Measurements from ENCODE around the gene TMEM164.

TMEM164 gene

DNA sequence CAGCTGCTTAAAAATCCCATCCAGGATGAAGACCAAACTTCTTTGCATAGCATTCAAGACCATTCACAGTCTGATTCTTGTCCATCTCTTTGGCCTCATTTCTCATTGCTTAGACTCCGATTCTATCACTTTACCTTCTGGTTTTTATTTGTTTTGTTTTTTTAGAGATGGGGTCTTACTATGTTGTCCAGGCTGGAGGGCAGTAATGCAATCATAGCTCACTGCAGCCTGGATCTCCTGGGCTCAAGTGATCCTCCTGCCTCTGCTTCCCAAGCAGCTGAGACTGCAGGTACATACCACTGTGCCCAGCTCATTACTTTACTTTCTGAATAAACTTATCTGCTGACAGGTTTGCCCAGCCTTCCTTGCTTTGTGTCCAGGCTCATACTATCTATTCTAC is 152.8 kb downstream of the TMEM164 start:
- no peaks in the 10 kb centered on the region for H3K4me1 ChIP-seq (ENCODE audit: control insufficient read depth, insufficient read depth, low read length)
- H3K4me3 ChIP-seq (ENCODE audit: low read depth, low read length), result no peak overlapping the region

DNA sequence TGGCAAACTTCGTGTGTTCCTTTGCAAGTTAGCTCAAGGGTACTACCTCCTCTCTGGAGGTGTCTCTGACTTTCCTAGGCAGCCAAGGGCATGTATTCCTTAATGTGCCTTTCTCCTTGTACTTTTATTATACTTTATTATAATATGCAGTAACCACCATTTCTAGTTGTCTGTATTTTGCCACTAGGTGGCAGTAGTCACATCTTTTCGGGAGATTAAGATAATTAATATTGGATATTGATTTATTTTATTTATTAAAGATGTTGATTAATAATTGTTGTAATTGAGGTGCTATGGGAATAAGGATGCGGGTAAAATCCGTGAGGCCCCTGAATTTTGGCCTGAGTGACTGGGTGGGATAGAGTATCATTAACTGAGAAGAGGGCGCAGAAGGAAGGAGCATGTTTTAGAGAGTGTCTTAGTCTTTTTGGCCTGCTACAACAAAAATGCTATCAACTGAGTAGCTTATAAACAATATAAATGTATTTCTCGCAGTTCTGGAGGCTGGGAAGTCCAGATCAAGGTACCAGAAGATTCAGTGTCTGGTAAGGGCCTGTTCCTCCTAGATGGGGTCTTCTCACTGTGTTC is 153.3 kb downstream of the TMEM164 start:
- Histone ChIP-seq H3K27me3 (ENCODE audit: control insufficient read depth, insufficient read depth, low read length) (0 out of 2 replicates have a peak, but pooled peaks cover 4% of the 10 kb centered on the region), H3K36me3 (ENCODE audit: control insufficient read depth, insufficient read depth, low read length) (no peaks in the 10 kb centered on the region), H3K4me1 (ENCODE audit: control insufficient read depth, insufficient read depth, low read length) (no peaks in the 10 kb centered on the region), H3K27ac (ENCODE audit: low read depth, low read length) (no peak overlapping the region), H3K9me3 (ENCODE audit: control insufficient read depth, insufficient read depth, low read length) (no peaks in the 10 kb centered on the region), H3K9ac (ENCODE audit: low read depth, low read length) (no peak overlapping the region), H3K4me3 (ENCODE audit: low read depth, low read length) (no peak overlapping the region)

More for the DNA sequence above, 152.8 kb downstream of the TMEM164 start:
- Histone ChIP-seq H3K27me3 (ENCODE audit: control insufficient read depth, insufficient read depth, low read length) (0 out of 2 replicates have a peak, but pooled peaks cover 4% of the 10 kb centered on the region), H3K9me3 (ENCODE audit: control insufficient read depth, insufficient read depth, low read length) (no peaks in the 10 kb centered on the region), H3K27ac (ENCODE audit: low read depth, low read length) (no peak overlapping the region), H3K9ac (ENCODE audit: low read depth, low read length) (no peak overlapping the region), H3K36me3 (ENCODE audit: control insufficient read depth, insufficient read depth, low read length) (no peaks in the 10 kb centered on the region)

GRCh38 chrX:110157444-110157843 is 154.5 kb downstream of the TMEM164 start:
- no peak overlapping the region for H3K4me3 ChIP-seq (ENCODE audit: low read depth, low read length)
- H3K36me3 ChIP-seq (ENCODE audit: control insufficient read depth, insufficient read depth, low read length), result no peaks in the 10 kb centered on the region
- no peak overlapping the region for H3K27ac ChIP-seq (ENCODE audit: low read depth, low read length)
- H3K9me3 ChIP-seq (ENCODE audit: control insufficient read depth, insufficient read depth, low read length), result no peaks in the 10 kb centered on the region
- 0 out of 2 replicates have a peak, but pooled peaks cover 4% of the 10 kb centered on the region for H3K27me3 ChIP-seq (ENCODE audit: control insufficient read depth, insufficient read depth, low read length)
- H3K9ac ChIP-seq (ENCODE audit: low read depth, low read length), result no peak overlapping the region
- H3K4me1 ChIP-seq (ENCODE audit: control insufficient read depth, insufficient read depth, low read length), result no peaks in the 10 kb centered on the region

DNA sequence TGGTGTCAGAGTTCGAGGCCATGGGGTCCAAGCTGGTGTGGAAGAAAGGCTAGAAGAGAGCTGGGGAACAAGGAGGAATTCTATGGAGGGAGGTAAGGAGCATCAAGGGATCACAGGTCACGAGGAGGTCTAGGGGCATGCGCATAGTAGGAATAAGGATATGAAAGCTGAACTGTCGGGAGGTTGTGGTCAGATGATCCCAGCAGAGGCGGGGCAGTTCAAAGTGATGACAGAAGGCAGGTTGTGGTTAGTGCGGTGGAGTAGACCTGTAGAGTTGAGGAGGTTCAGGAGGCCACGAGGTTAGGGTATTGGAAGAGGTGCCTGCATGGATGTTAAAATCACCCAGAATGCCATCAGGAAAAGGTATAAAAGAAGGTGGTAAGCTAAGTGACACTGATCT is 156.3 kb downstream of the TMEM164 start:
- H3K27me3 ChIP-seq (ENCODE audit: control insufficient read depth, insufficient read depth, low read length), result 0 out of 2 replicates have a peak, but pooled peaks cover 4% of the 10 kb centered on the region
- no peaks in the 10 kb centered on the region for H3K4me1 ChIP-seq (ENCODE audit: control insufficient read depth, insufficient read depth, low read length)
- no peaks in the 10 kb centered on the region for H3K36me3 ChIP-seq (ENCODE audit: control insufficient read depth, insufficient read depth, low read length)
- no peak overlapping the region for H3K9ac ChIP-seq (ENCODE audit: low read depth, low read length)
- H3K9me3 ChIP-seq (ENCODE audit: control insufficient read depth, insufficient read depth, low read length), result no peaks in the 10 kb centered on the region
- H3K27ac ChIP-seq (ENCODE audit: low read depth, low read length), result no peak overlapping the region
- no peak overlapping the region for H3K4me3 ChIP-seq (ENCODE audit: low read depth, low read length)

GRCh38 chrX:110159865-110160264 is 157.0 kb downstream of the TMEM164 start:
- Histone ChIP-seq H3K9ac (ENCODE audit: low read depth, low read length) (no peak overlapping the region), H3K27me3 (ENCODE audit: control insufficient read depth, insufficient read depth, low read length) (0 out of 2 replicates have a peak, but pooled peaks cover 4% of the 10 kb centered on the region), H3K9me3 (ENCODE audit: control insufficient read depth, insufficient read depth, low read length) (no peaks in the 10 kb centered on the region), H3K27ac (ENCODE audit: low read depth, low read length) (no peak overlapping the region), H3K36me3 (ENCODE audit: control insufficient read depth, insufficient read depth, low read length) (no peaks in the 10 kb centered on the region), H3K4me1 (ENCODE audit: control insufficient read depth, insufficient read depth, low read length) (no peaks in the 10 kb centered on the region), H3K4me3 (ENCODE audit: low read depth, low read length) (no peak overlapping the region)

DNA sequence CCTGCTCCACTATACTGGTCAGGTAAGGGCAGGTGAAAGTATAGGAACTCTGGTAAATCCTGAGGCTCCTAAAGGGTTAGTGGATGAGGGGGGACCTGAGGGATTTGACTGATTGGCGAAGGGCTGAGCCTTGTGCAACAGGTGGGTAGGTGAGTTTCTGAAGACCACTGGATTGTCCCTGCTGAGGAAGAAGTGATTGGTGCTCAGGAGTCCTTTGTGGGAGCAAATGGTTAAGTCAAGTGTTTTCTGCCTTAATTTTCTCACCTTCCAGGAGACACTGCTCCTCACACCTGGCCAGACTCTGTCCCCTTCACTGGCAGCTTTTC is 158.4 kb downstream of the TMEM164 start:
- Histone ChIP-seq H3K4me3 (ENCODE audit: low read depth, low read length) (no peak overlapping the region), H3K9me3 (ENCODE audit: control insufficient read depth, insufficient read depth, low read length) (no peaks in the 10 kb centered on the region), H3K4me1 (ENCODE audit: control insufficient read depth, insufficient read depth, low read length) (no peaks in the 10 kb centered on the region), H3K27me3 (ENCODE audit: control insufficient read depth, insufficient read depth, low read length) (0 out of 2 replicates have a peak, but pooled peaks cover 4% of the 10 kb centered on the region), H3K27ac (ENCODE audit: low read depth, low read length) (no peak overlapping the region), H3K36me3 (ENCODE audit: control insufficient read depth, insufficient read depth, low read length) (no peaks in the 10 kb centered on the region), H3K9ac (ENCODE audit: low read depth, low read length) (no peak overlapping the region)

GRCh38 chrX:110162131-110162530 is 159.2 kb downstream of the TMEM164 start:
- H3K36me3 ChIP-seq (ENCODE audit: control insufficient read depth, insufficient read depth, low read length), result no peaks in the 10 kb centered on the region
- H3K9me3 ChIP-seq (ENCODE audit: control insufficient read depth, insufficient read depth, low read length), result no peaks in the 10 kb centered on the region
- no peaks in the 10 kb centered on the region for H3K4me1 ChIP-seq (ENCODE audit: control insufficient read depth, insufficient read depth, low read length)
- no peak overlapping the region for H3K27ac ChIP-seq (ENCODE audit: low read depth, low read length)
- H3K4me3 ChIP-seq (ENCODE audit: low read depth, low read length), result no peak overlapping the region
- no peaks in the 10 kb centered on the region for H3K27me3 ChIP-seq (ENCODE audit: control insufficient read depth, insufficient read depth, low read length)
- no peak overlapping the region for H3K9ac ChIP-seq (ENCODE audit: low read depth, low read length)

DNA sequence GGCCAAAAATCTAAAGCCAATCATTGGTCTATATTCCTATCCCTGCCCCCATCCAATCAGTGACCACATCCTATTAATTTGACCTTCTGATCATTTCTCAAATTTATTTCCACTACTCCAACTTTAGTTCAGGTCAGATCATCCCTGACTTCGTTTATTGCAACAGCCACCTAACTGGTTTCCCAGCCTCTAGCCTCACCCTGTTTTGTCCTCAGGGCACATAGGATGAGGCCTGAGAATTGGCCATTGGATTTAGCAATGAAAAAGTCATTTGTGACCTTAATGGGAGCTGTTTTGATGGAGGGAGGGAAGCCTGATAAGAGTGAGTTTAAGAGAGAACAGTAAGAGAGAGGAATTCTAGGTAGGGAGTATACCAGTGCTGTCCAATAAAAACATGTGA is 160.0 kb downstream of the TMEM164 start:
- Histone ChIP-seq H3K27me3 (ENCODE audit: control insufficient read depth, insufficient read depth, low read length) (no peaks in the 10 kb centered on the region), H3K36me3 (ENCODE audit: control insufficient read depth, insufficient read depth, low read length) (no peaks in the 10 kb centered on the region), H3K9me3 (ENCODE audit: control insufficient read depth, insufficient read depth, low read length) (no peaks in the 10 kb centered on the region), H3K4me3 (ENCODE audit: low read depth, low read length) (no peak overlapping the region), H3K27ac (ENCODE audit: low read depth, low read length) (no peak overlapping the region), H3K9ac (ENCODE audit: low read depth, low read length) (no peak overlapping the region), H3K4me1 (ENCODE audit: control insufficient read depth, insufficient read depth, low read length) (peaks cover 3% of the 10 kb centered on the region; the same call in 1 of the 2 replicates)

DNA sequence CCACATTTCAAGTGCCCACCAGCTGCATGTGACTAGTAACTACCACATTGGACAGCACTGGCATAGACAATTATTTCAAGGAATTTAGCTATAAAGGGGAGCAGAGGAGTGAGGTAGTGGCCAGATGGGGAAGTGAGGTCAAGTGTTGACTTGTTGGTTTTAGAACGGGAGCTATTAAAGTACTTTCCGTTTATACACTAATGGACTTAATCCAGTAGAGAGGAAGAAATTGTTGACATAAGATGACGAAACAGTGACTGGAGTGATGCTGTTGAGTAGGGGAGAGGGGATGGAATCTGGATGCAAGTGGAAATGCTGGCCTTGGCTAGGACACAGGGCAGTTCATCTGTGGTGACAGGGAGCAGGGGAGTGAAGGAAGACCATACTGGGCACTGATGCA is 160.6 kb downstream of the TMEM164 start:
- Histone ChIP-seq H3K27ac (ENCODE audit: low read depth, low read length) (no peak overlapping the region), H3K4me3 (ENCODE audit: low read depth, low read length) (no peak overlapping the region), H3K36me3 (ENCODE audit: control insufficient read depth, insufficient read depth, low read length) (no peaks in the 10 kb centered on the region), H3K27me3 (ENCODE audit: control insufficient read depth, insufficient read depth, low read length) (no peaks in the 10 kb centered on the region), H3K9ac (ENCODE audit: low read depth, low read length) (no peak overlapping the region), H3K9me3 (ENCODE audit: control insufficient read depth, insufficient read depth, low read length) (no peaks in the 10 kb centered on the region), H3K4me1 (ENCODE audit: control insufficient read depth, insufficient read depth, low read length) (peaks cover 5% of the 10 kb centered on the region; the same call in 1 of the 2 replicates)

GRCh38 chrX:110167952-110168451 is 165.1 kb downstream of the TMEM164 start:
- no peak overlapping the region for H3K4me3 ChIP-seq (ENCODE audit: low read depth, low read length)
- no peak overlapping the region for H3K9ac ChIP-seq (ENCODE audit: low read depth, low read length)
- H3K36me3 ChIP-seq (ENCODE audit: control insufficient read depth, insufficient read depth, low read length), result no peaks in the 10 kb centered on the region
- peaks cover 5% of the 10 kb centered on the region; the same call in 1 of the 2 replicates for H3K4me1 ChIP-seq (ENCODE audit: control insufficient read depth, insufficient read depth, low read length)
- H3K27me3 ChIP-seq (ENCODE audit: control insufficient read depth, insufficient read depth, low read length), result no peaks in the 10 kb centered on the region
- H3K9me3 ChIP-seq (ENCODE audit: control insufficient read depth, insufficient read depth, low read length), result no peaks in the 10 kb centered on the region
- no peak overlapping the region for H3K27ac ChIP-seq (ENCODE audit: low read depth, low read length)

DNA sequence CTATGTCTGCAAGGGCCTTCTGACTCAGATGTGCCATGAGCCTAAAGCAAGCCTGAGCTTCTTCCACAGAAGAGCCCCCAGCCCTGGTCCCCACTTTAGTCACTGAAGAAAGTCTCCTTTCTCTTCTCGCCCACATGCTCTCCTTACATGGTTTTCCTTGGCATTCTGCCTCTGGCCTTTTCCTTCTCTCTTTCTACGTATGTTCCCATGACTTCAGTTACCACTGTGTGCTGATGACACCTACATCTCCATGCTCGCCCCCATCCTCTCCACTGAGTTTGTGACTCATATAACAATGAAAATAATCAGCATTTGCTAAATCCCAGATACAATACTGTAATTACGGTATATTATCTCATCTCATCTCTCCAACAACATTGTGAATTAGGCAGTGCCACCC is 165.7 kb downstream of the TMEM164 start:
- no peaks in the 10 kb centered on the region for H3K9me3 ChIP-seq (ENCODE audit: control insufficient read depth, insufficient read depth, low read length)
- no peak overlapping the region for H3K27ac ChIP-seq (ENCODE audit: low read depth, low read length)
- no peak overlapping the region for H3K4me3 ChIP-seq (ENCODE audit: low read depth, low read length)
- no peaks in the 10 kb centered on the region for H3K27me3 ChIP-seq (ENCODE audit: control insufficient read depth, insufficient read depth, low read length)
- no peak overlapping the region for H3K9ac ChIP-seq (ENCODE audit: low read depth, low read length)
- peaks cover 5% of the 10 kb centered on the region; the same call in 1 of the 2 replicates for H3K4me1 ChIP-seq (ENCODE audit: control insufficient read depth, insufficient read depth, low read length)
- H3K36me3 ChIP-seq (ENCODE audit: control insufficient read depth, insufficient read depth, low read length), result peaks cover under 1% of the 10 kb centered on the region; the same call in 1 of the 2 replicates

All from HUES48 (cell line).